Loucy (cell line): ENCODE measurements around the gene PSMB3.

ENCODE experiments used
- H2AFZ ChIP-seq: fragments of 200-600 bp; sonication (generic); 2 replicates; pipeline ENCODE4 v1.6.0; 2016; ENCODE audit warnings: antibody characterized with exemption, mild to moderate bottlenecking, low read length, moderate library complexity
- H3F3A ChIP-seq: fragments of 200-600 bp; 2 replicates; pipeline ENCODE4 v1.6.0; 2016; ENCODE audit warnings: antibody characterized with exemption, low read depth, mild to moderate bottlenecking
- H3K27me3 ChIP-seq: fragments of 200-600 bp; sonication (generic); 2 replicates; pipeline ENCODE4 v1.6.1; 2014; ENCODE audit warnings: low read length, mild to moderate bottlenecking; ENCODE audit not compliant: insufficient read depth, poor library complexity, severe bottlenecking
- H3K36me3 ChIP-seq: fragments of 200-600 bp; sonication (generic); 2 replicates; pipeline ENCODE4 v1.6.1; 2016; ENCODE audit warnings: low read length; ENCODE audit not compliant: insufficient read depth
- H3K4me1 ChIP-seq: fragments of 200-600 bp; sonication (generic); 2 replicates; pipeline ENCODE4 v1.5.1; 2014; ENCODE audit warnings: low read length, mild to moderate bottlenecking; ENCODE audit not compliant: insufficient read depth, poor library complexity, severe bottlenecking
- H3K4me2 ChIP-seq: fragments of 200-600 bp; sonication (generic); 2 replicates; pipeline ENCODE4 v1.6.0; 2014; ENCODE audit warnings: antibody characterized with exemption, low read length, low read depth, mild to moderate bottlenecking; ENCODE audit not compliant: poor library complexity, severe bottlenecking
- H3K4me3 ChIP-seq: fragments of 200-600 bp; sonication (generic); 2 replicates; pipeline ENCODE4 v1.5.1; 2014; ENCODE audit warnings: low read length, mild to moderate bottlenecking, mixed read lengths; ENCODE audit not compliant: poor library complexity, severe bottlenecking
- H3K79me2 ChIP-seq: fragments of 200-600 bp; sonication (generic); 2 replicates; pipeline ENCODE4 v1.6.1; 2014; ENCODE audit warnings: low read length; ENCODE audit not compliant: insufficient read depth
- H3K9ac ChIP-seq: fragments of 200-600 bp; sonication (generic); 2 replicates; pipeline ENCODE4 v1.6.0; 2014; ENCODE audit warnings: mild to moderate bottlenecking, low read depth, low read length, moderate library complexity; ENCODE audit not compliant: poor library complexity, severe bottlenecking
- H3K9me2 ChIP-seq: fragments of 200-600 bp; sonication (generic); replicated peaks from 2 replicates; pipeline ENCODE4 v1.6.1; 2016; ENCODE audit warnings: low read depth, low read length, mixed read lengths
- H3K9me3 ChIP-seq: fragments of 200-600 bp; sonication (generic); 2 replicates; pipeline ENCODE4 v1.6.1; 2014; ENCODE audit warnings: mild to moderate bottlenecking, antibody characterized with exemption, low read length, low read depth; ENCODE audit not compliant: insufficient read depth
- H4K20me1 ChIP-seq: fragments of 200-600 bp; sonication (generic); 2 replicates; pipeline ENCODE4 v1.6.0; 2014; ENCODE audit warnings: antibody characterized with exemption, low read length, mild to moderate bottlenecking; ENCODE audit not compliant: insufficient read depth, poor library complexity, severe bottlenecking
- CTCF ChIP-seq: fragments of 200-600 bp; sonication (generic); conservative IDR thresholded peaks from 2 replicates; pipeline ENCODE4 v1.5.1; 2014; ENCODE audit warnings: mild to moderate bottlenecking, antibody characterized with exemption, low read length
- EZH2phosphoT487 ChIP-seq: fragments of 200-600 bp; IDR thresholded peaks from 2 replicates; pipeline ENCODE4 v1.6.1; 2018; ENCODE audit warnings: antibody characterized with exemption, mild to moderate bottlenecking, moderate library complexity, borderline replicate concordance

PSMB3 gene

DNA sequence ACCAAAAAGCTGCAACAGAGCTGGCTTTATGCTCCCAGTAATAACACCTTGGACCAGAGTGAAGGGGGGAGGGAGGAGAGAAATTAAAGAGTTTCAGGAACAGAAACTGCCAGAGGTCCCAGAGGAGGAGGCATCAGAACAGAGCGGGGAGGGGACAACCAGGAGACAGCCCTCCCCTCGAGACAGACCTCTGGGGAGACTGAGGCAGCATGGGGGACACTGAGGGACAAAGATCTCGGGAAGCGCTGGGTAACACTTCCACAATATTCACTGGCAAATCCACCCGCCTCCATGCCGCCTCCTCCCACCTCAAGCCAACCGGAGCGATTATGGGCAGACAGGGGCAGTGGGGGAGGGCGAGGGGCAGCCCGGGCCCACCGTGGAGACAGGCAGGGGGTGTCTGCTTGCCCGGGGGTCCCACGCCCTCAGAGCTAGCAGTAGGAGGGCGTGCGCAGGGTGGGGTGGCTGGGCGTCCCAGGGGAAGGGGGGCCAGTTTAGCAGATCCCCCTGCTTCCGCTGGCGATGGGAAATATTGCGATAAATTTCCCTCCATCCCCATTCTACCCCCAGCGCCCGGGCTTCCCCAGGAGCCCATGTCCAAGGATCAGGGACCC, 5.6 kb upstream of the PSMB3 start:
- Histone ChIP-seq H3K27me3 (no peaks in the 10 kb centered on the region), H3K36me3 (no peaks in the 10 kb centered on the region), H3K9me3 (no peaks in the 10 kb centered on the region), H3K9ac (peak overlapping the region; percentile 96), H3F3A (peaks cover 11% of the 10 kb centered on the region; the same call in 1 of the 2 replicates), H4K20me1 (peaks cover 11% of the 10 kb centered on the region), H3K4me2 (peak overlapping the region; percentile 99), H3K79me2 (peaks cover 51% of the 10 kb centered on the region), H3K4me1 (peaks cover 59% of the 10 kb centered on the region), H2AFZ (peak overlapping the region; percentile 68), H3K4me3 (peak overlapping the region; percentile 97), H3K9me2 (no peaks in the 10 kb centered on the region)
- no peak for TF ChIP-seq EZH2phosphoT487
- no peak for TF ChIP-seq CTCF

- Histone ChIP-seq H2AFZ (peak overlapping the region; percentile 97), H3K9me3 (no peaks in the 10 kb centered on the region), H3K27me3 (no peaks in the 10 kb centered on the region), H3K36me3 (no peaks in the 10 kb centered on the region), H3K79me2 (peaks cover 46% of the 10 kb centered on the region), H3K9ac (peak overlapping the region; percentile 96), H3K4me1 (peaks cover 53% of the 10 kb centered on the region), H3K4me2 (peak overlapping the region; percentile 99), H3F3A (peaks cover 11% of the 10 kb centered on the region; the same call in 1 of the 2 replicates), H4K20me1 (peaks cover 11% of the 10 kb centered on the region), H3K4me3 (peak overlapping the region; percentile 97), H3K9me2 (no peaks in the 10 kb centered on the region)
- peak; percentile 35 for TF ChIP-seq CTCF
- no peak for TF ChIP-seq EZH2phosphoT487
Observed at GRCh38 chr17:38747463-38748148, 4.9 kb upstream of the PSMB3 start.

GRCh38 chr17:38748149-38748891, 4.2 kb upstream of the PSMB3 start, which contains the start of gene PCGF2:
Gene PCGF2, minus strand, starts transcription at chr17:38748336. Its CDS starts 7,934 bp downstream, at chr17:38740402.
- Histone ChIP-seq H3K9me3 (no peaks in the 10 kb centered on the region), H3K9me2 (no peaks in the 10 kb centered on the region), H3K4me3 (peak within 1 kb of the TSS; percentile 97), H2AFZ (peak within 1 kb of the TSS; percentile 97), H4K20me1 (peaks cover 18% of the 10 kb centered on the region), H3K79me2 (peaks cover 48% of the 10 kb centered on the region), H3K27me3 (no peaks in the 10 kb centered on the region), H3K4me1 (peaks cover 46% of the 10 kb centered on the region), H3F3A (peaks cover 11% of the 10 kb centered on the region; the same call in 1 of the 2 replicates), H3K9ac (peak within 1 kb of the TSS; percentile 96), H3K36me3 (no peaks in the 10 kb centered on the region), H3K4me2 (peak within 1 kb of the TSS; percentile 99)
- TF ChIP-seq EZH2phosphoT487 (no peak), CTCF (no peak)
